GM19035 (cell line): ENCODE data around the gene PGK2.
"Not testable (repeated sequence)": the region's sequence is repeated elsewhere in the genome, so short reads cannot be mapped to it uniquely, and the experiment has no call there.

Experiments
- ATAC-seq: cut with Tn5 transposase; IDR thresholded peaks from one replicate; pipeline ENCODE4 v1.9.1; 2021; ENCODE audit not compliant: unreplicated experiment

PGK2 gene

DNA sequence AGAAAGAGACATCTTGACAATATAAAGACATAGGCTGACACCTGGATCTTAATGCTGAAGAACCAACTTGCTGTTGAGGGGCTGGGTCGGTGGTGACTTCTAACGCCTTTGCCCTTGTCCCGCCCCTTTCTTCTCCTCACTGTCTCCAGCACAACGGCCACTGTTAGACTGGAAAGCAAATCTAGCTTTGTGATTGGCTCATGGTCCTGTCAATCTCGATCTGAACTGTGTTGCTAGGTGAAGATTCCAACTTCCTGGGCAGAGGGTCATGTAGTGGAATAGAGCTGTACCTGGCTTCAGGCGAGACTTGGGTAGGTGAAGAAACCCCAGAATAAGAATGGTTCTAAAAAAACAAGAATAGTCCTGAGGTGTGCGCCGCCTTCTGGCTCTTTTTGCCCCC is at the start of gene PGK2:
Gene PGK2, minus strand, starts transcription at position 110 of the 400 bp plus-strand sequence. Its CDS starts 98 bp downstream, at position 12.
- ATAC-seq = no peak

DNA sequence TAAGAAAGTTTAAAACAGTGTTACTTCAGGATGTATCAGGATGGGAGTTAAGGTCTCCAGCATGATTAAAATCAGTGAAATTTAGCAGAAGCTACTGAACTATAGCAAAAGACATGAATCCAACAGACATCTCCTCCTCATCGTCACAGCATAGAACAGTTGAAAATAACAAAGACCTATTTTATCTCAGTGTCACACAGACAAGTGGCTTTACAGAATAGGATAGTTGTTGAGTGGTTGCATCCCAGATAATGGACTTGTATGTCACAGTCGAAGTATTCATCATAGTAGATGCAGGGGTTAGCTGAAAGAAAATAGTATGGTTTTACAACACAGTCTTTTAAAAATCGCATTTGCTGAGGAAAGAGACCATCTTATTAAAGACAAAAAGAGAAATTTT is 48.1 kb upstream of the PGK2 start:
- no peak for ATAC-seq

DNA sequence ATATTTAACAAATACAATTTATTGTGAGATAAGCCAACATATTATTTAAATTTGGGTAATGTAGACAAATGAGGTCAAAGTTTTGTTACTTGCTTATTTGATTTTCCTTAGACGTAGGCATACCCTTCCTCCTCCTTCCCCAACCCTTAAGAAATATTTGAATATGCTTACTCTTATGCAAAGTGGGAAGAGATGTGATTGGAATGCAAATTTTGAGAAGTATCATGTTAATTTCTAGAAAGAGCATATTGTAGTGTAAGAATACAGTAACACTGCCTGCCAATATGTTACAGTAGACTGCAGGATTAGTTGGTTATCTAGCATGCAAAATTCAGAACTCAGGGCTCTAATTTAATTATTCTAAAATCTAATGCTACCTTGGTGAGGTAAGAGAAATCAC is 46.3 kb upstream of the PGK2 start:
- ATAC-seq = no peak

GRCh38 chr6:49826743-49827406 is 39.8 kb upstream of the PGK2 start:
- ATAC-seq = peak; percentile 94

GRCh38 chr6:49815166-49815565 is 28.1 kb upstream of the PGK2 start:
- no peak for ATAC-seq

DNA sequence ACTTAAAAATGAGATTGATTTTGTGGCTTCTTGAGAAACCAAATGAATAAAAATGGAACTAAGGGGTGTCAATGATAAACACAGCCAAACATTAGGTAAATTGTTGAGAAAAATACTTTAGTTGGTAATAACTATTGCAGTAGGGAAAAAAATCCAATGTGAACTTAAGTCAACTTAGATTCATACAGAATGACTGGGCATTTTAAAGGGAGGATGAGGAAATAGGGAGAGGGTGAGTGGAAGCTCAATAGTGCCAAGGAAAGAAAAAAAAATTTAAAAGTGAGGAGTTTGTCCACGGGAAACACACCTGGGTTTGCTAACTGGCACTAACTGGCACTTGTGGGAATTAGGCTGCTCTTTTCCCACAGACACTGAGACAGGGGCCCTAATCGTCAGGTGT is 26.2 kb upstream of the PGK2 start:
- ATAC-seq = no peak

- ATAC-seq = no peak
These were observed 19.1 kb upstream of the PGK2 start for GRCh38 chr6:49806145-49806544.

DNA sequence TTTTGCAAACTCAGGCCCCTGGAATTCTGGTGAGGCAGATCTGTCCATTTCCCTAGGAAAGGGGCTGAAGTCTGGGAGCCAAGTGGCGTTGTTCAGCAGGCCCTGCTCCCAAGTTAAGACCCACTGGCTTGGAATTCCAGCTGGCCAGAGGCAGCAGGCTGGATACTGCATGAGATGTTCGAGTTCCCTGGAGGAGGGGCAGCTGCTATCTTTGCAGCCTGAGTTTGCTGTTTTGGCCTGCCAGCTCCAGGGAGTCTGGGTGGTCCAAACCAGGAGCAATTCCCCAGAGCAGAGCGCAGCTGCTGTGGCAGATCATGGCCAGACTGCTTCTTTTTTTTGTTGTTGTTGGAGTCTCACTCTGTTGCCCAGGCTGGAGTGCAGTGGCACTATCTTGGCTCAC is 18.2 kb upstream of the PGK2 start:
- ATAC-seq = no peak

DNA sequence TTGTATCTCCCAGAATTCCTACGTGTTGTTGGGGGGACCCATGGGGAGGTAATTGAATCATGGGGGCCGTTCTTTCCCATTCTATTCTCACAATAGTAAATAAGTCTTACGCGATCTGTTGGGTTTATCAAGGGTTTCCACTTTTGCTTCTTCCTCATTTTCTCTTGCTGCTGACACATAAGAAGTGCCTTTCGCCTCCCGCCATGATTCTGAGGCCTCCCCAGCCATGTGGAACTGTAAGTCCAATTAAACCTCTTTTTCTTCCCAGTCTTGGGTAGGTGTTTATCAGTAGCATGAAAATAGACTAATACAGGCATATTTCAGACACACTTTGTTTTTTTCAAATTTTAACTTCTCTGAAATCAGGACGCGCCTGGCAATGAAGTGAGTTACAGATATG is 14.4 kb upstream of the PGK2 start:
- ATAC-seq = no peak

- no peak for ATAC-seq
These were observed 12.0 kb upstream of the PGK2 start for GRCh38 chr6:49799090-49799489.

DNA sequence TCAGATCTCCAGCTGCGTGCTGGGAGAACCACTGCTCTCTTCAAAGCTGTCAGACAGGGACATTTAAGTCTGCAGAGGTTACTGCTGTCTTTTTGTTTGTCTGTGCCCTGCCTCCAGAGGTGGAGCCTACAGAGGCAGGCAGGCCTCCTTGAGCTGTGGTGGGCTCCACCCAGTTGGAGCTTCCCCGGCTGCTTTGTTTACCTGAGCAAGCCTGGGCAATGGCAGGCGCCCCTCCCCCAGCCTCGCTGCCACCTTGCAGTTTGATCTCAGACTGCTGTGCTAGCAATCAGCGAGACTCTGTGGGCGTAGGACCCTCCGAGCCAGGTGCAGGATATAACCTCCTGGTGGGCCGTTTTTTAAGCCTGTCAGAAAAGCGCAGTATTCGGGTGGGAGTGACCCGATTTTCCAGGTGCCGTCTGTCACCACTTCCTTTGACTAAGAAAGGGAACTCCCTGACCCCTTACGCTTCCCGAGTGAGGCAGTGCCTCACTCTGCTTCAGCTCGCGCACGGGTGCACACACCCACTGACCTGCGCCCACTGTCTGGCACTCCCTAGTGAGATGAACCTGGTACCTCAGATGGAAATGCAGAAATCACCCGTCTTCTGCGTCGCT is 9.9 kb upstream of the PGK2 start:
- ATAC-seq = not testable (repeated sequence)

GRCh38 chr6:49790341-49790740 is 3.3 kb upstream of the PGK2 start:
- no peak for ATAC-seq

DNA sequence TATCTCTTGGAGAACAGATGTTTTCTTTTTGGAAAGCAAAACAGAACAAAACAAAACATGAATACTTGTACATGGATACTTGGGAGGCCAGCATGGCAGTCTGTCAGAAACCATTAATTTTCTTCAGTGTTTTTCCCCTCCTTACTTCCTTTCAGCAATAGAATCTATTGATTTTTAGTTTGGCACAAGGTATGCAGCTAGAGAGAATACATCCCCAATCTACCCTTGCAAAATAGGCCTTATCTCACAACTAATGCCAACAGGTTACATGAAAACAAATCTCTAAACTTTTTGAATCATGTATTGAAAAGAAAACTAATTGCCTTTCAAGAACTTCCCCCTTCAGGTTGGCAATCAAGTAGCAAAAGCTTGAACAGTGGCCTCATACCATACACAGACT is 2.8 kb downstream of the PGK2 start:
- ATAC-seq = no peak

GRCh38 chr6:49782725-49783124 is 4.4 kb downstream of the PGK2 start:
- no peak for ATAC-seq

GRCh38 chr6:49782293-49782692 is 4.8 kb downstream of the PGK2 start:
- no peak for ATAC-seq

GRCh38 chr6:49776444-49776843 is 10.6 kb downstream of the PGK2 start:
- ATAC-seq = no peak

DNA sequence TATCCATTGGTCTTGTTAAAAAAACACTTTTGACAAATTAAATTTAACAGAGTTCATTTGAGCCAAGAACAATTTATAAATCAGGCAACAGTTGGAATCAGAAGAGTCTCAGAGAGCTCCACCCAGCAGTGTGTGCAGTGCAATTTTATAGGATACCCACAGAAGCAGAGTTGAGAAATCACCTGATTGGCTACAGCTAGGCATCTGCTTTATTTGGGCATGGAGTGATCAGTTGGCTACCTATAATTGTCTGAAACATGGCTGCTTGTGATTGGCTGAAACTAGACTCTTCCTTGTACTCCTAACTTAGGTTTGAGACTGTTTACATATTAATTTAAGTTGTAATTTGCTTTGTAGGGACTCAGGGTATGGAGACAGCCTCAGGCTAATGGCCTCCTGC is 12.0 kb downstream of the PGK2 start:
- ATAC-seq = no peak

GRCh38 chr6:49772285-49772684 is 14.8 kb downstream of the PGK2 start:
- ATAC-seq = no peak

- no peak for ATAC-seq
These were observed 20.3 kb downstream of the PGK2 start for GRCh38 chr6:49766762-49767161.

GRCh38 chr6:49764571-49765236 is 22.4 kb downstream of the PGK2 start:
- no peak for ATAC-seq

DNA sequence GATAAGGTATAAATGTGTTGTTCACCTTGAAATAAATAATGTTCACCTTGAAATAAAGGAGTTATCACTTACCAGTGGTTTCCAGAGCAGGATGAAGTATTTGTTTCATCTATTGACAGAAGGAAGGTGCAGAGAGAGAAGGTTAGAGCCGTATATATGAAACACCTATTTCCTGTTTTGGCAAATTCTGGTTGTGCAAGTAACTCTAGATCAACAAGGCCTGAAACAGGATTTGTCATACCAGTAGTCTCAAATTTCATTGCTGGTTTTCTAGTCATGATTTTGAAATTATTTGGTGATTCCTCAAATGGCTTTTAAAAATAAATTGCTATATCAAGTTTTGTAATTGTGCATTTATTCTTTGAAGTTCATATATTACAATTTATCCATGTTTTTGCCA is 42.8 kb downstream of the PGK2 start, which contains the start of gene CRISP3:
Gene CRISP3, minus strand, starts transcription at position 130 of the 400 bp plus-strand sequence. Its CDS starts 21 bp downstream, at position 109.
- no peak for ATAC-seq

DNA sequence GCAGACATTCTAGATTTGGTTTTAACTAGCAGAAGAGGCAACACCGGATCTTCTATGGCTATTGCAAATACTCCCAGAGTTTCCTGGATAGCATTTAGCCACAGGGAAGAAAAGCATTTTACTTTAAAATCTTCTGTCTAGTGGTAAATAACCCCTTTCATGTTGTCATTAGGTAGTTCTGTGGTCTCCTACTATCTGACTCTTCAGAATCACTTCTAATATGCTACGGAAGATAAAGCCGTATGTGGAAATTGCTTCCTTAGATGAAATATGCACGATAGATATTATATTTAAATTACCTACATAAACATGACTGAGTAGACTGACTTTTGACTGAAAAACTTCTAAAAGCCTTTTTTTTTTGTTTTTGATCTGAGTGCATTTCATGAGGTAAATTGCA is 43.7 kb downstream of the PGK2 start:
- no peak for ATAC-seq
